ENCODE results near the gene ALKBH5. TPM values are rescaled to one million over a fixed set of nuclear protein-coding genes. Genes with fewer than 3 reads are reported as not detected.

The ALKBH5 gene
- total RNA-seq, 1 experiment from 2014 or later = 97.8 TPM

DNA sequence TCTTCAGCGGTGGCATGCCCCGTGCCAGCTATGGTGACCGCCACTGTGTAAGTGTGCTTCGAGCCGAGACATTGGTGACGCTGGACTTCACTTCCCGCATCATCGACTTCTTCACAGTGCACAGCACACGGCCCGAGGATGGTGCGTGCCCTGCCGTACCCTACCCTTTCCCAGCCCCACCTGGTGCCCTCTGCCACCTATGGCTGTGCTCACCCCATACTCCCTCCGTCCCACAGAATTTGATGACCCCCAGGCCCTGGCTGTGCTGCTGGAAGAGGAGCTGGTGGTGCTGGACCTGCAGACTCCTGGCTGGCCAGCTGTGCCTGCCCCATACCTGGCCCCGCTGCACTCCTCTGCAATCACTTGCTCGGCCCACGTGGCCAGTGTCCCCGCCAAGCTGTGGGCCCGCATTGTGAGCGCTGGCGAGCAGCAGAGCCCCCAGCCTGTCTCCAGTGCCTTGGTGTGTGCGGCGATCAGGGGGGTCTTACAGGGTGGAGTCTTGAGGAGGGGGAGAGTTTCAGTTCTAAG lies 51.3 kb downstream of the ALKBH5 start:
- Histone ChIP-seq H2AFZ (ENCODE audit: low read depth, low read length, poor library complexity, severe bottlenecking) (no peak overlapping the region), H3K4me1 (ENCODE audit: control insufficient read depth in 1 of 2, insufficient read depth in 2 of 2, low read length in 2 of 2) (peaks cover 0 to 13% of the 10 kb centered on the region in 2 experiments; a peak in 2 of 4 replicates), H4K20me1 (ENCODE audit: insufficient read depth) (no peaks in the 10 kb centered on the region), H3K36me3 (ENCODE audit: control insufficient read depth in 1 of 2, insufficient read depth in 2 of 2, low read length in 2 of 2) (no peaks in the 10 kb centered on the region; a peak in 1 of 4 replicates), H3K4me2 (ENCODE audit: low read length) (no peak overlapping the region), H3K27ac (ENCODE audit: low read depth, low read length) (no peak overlapping the region), H3K9me2 (ENCODE audit: insufficient read depth) (no peaks in the 10 kb centered on the region), H3K9me3 (ENCODE audit: control insufficient read depth in 1 of 2, insufficient read depth in 1 of 2, low read depth in 1 of 2, low read length in 2 of 2) (no peaks in the 10 kb centered on the region), H3K79me2 (ENCODE audit: insufficient read depth, low read length) (no peaks in the 10 kb centered on the region), H3K9ac (ENCODE audit: low read length) (no peak overlapping the region), H3K27me3 (ENCODE audit: insufficient read depth, low read length) (no peaks in the 10 kb centered on the region), H3K4me3 (replicated peaks in 1 of 2; ENCODE audit: low read depth in 1 of 2, low read length in 2 of 2) (no peak overlapping the region)
- no peak for DNase-seq (ENCODE audit: low read depth, low spot score)
- TF ChIP-seq CTCF (IDR thresholded peaks at IDR 0.05 in 2 of 3, conservative IDR thresholded peaks at IDR 0.05 in 1 of 3; ENCODE audit: borderline replicate concordance in 1 of 3, insufficient read depth in 1 of 3, low read depth in 2 of 3, low read length in 2 of 3) (no peak), REST (IDR thresholded peaks at IDR 0.05; ENCODE audit: low read depth) (no peak), SRF (IDR thresholded peaks at IDR 0.05; ENCODE audit: low read depth) (no peak), ZFX (IDR thresholded peaks at IDR 0.05) (no peak), EGR1 (IDR thresholded peaks at IDR 0.05; ENCODE audit: low read depth) (no peak), JUND (IDR thresholded peaks at IDR 0.05) (no peak), RAD21 (IDR thresholded peaks at IDR 0.05; ENCODE audit: low read depth) (no peak), EZH2 (IDR thresholded peaks at IDR 0.05) (no peak), CBX3 (IDR thresholded peaks at IDR 0.05; ENCODE audit: low read depth) (no peak), POLR2AphosphoS5 (IDR thresholded peaks at IDR 0.05; ENCODE audit: low read depth, low read length) (no peak), SP1 (IDR thresholded peaks at IDR 0.05; ENCODE audit: low read depth) (no peak), TCF7L2 (IDR thresholded peaks at IDR 0.05; ENCODE audit: borderline replicate concordance, extremely low read depth, insufficient read depth, insufficient read length) (no peak)
- POLR2A ChIA-PET = no interaction called here
- CTCF ChIA-PET = no interaction called here
- no TSS peak for BruUV-seq (replicated peaks)
- RAD21 ChIA-PET (ENCODE audit: low non-redundant PET in 1 of 2, low total read pairs in 2 of 2, uncharacterized antibody in 2 of 2, unreplicated experiment in 2 of 2) = no interaction called here
- no peak for ATAC-seq
- intact Hi-C loops (cut with micrococcal nuclease) = no loop called here
